Measurements from ENCODE around the gene TECTA.

Gene TECTA

GRCh38 chr11:121089566-121089965 is 11.5 kb upstream of the TECTA start:
- no peak for TF ChIP-seq CTCF (IDR thresholded peaks at IDR 0.05; ENCODE audit: low read depth, low read length, missing control alignments)
- DNase-seq (ENCODE audit: extremely low read depth, low read depth), result no peak
- no peak overlapping the region for H3K4me3 ChIP-seq (replicated peaks; ENCODE audit: low read depth, low read length)

- TF ChIP-seq CTCF (IDR thresholded peaks at IDR 0.05; ENCODE audit: low read depth, low read length, missing control alignments), result no peak
- H3K4me3 ChIP-seq (replicated peaks; ENCODE audit: low read depth, low read length), result no peak overlapping the region
- DNase-seq (ENCODE audit: extremely low read depth, low read depth), result no peak
These were observed 10.8 kb upstream of the TECTA start for GRCh38 chr11:121090145-121090721.

GRCh38 chr11:121091492-121092152 is 9.4 kb upstream of the TECTA start:
- no peak overlapping the region for H3K4me3 ChIP-seq (replicated peaks; ENCODE audit: low read depth, low read length)
- TF ChIP-seq CTCF (IDR thresholded peaks at IDR 0.05; ENCODE audit: low read depth, low read length, missing control alignments), result no peak
- no peak for DNase-seq (ENCODE audit: extremely low read depth, low read depth)

- no peak for DNase-seq (ENCODE audit: extremely low read depth, low read depth)
These were observed 5.5 kb upstream of the TECTA start for GRCh38 chr11:121095561-121095960.

GRCh38 chr11:121099364-121099763 is 1.7 kb upstream of the TECTA start:
- no peak for TF ChIP-seq CTCF (IDR thresholded peaks at IDR 0.05; ENCODE audit: low read depth, low read length, missing control alignments)
- no peak for DNase-seq (ENCODE audit: extremely low read depth, low read depth)
- H3K4me3 ChIP-seq (replicated peaks; ENCODE audit: low read depth, low read length), result no peak overlapping the region

More at GRCh38 chr11:121095561-121095960, 5.5 kb upstream of the TECTA start:
- no peak overlapping the region for H3K4me3 ChIP-seq (replicated peaks; ENCODE audit: low read depth, low read length)
- TF ChIP-seq CTCF (IDR thresholded peaks at IDR 0.05; ENCODE audit: low read depth, low read length, missing control alignments), result no peak

- H3K4me3 ChIP-seq (replicated peaks; ENCODE audit: low read depth, low read length), result no peak overlapping the region
- no peak for TF ChIP-seq CTCF (IDR thresholded peaks at IDR 0.05; ENCODE audit: low read depth, low read length, missing control alignments)
- no peak for DNase-seq (ENCODE audit: extremely low read depth, low read depth)
These were observed 1.2 kb upstream of the TECTA start for GRCh38 chr11:121099885-121100284.

Measured in HFF-Myc (cell line).